ENCODE data around the gene CCNY. TPM values are rescaled to one million over a fixed set of nuclear protein-coding genes. Genes with fewer than 3 reads are reported as not detected.

Gene CCNY
- total RNA-seq, 1 donor from 2014 or later = 68.7 TPM

- Mint-ChIP-seq H3K27me3 (ENCODE audit: low read depth) (no peaks in the 10 kb centered on the region), H3K27ac (ENCODE audit: unreplicated experiment) (no peak overlapping the region), H3K4me3 (ENCODE audit: unreplicated experiment) (no peak overlapping the region), H3K36me3 (ENCODE audit: low read depth) (peaks cover 6% of the 10 kb centered on the region), H3K9me3 (ENCODE audit: low read depth) (no peaks in the 10 kb centered on the region), H3K4me1 (ENCODE audit: low read depth) (peaks cover 11% of the 10 kb centered on the region)
- TF ChIP-seq CTCF (IDR thresholded peaks at IDR 0.05) = no peak
- no peak for DNase-seq (ENCODE audit: low spot score)
Measured at GRCh38 chr10:35487336-35488034, 151.2 kb downstream of the CCNY start.

GRCh38 chr10:35488228-35488627, 151.9 kb downstream of the CCNY start:
- Mint-ChIP-seq H3K4me3 (ENCODE audit: unreplicated experiment) (no peak overlapping the region), H3K27me3 (ENCODE audit: low read depth) (no peaks in the 10 kb centered on the region), H3K4me1 (ENCODE audit: low read depth) (peaks cover 7% of the 10 kb centered on the region), H3K36me3 (ENCODE audit: low read depth) (peaks cover 6% of the 10 kb centered on the region), H3K9me3 (ENCODE audit: low read depth) (no peaks in the 10 kb centered on the region), H3K27ac (ENCODE audit: unreplicated experiment) (no peak overlapping the region)
- DNase-seq (ENCODE audit: low spot score) = no peak
- no peak for TF ChIP-seq CTCF (IDR thresholded peaks at IDR 0.05)

DNA sequence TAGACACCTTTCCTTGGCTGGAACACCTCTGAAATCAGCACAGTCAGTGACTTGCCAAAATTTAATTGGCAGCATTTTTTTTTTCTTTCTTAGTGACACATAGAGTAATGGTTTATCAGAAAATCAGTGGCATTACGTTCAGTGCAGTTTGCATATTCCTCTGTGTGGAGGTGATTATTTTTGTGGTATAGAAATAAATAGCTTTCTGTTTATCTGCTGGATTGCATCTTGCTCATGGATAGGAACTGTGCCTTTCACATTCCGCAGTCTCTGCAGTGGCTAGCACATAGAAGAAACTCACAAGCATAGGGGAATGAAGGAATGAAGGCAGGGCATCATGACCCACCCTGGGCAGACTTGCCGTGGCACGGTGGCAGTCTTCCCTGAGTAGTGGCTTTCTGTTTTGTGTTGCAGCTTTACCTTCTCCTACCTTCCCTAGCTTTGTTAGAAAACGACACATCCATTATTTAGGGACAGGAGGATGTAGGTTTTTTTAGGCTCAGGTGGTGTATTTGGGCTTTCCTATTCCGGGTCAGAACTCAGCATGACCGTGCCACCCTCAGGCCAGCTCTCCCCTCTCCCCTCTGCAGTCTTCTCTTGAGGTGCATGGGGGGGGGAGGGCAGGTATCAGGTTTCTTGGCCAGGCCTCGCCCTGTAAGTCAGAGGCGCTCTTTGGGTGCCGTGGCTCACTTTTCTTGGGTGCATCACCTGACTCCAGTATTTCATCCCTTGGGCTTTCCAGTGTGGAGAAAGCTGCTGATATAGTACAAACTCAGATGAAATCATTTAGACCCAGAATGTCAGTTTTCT, 156.3 kb downstream of the CCNY start:
- Mint-ChIP-seq H3K27me3 (ENCODE audit: low read depth) (no peaks in the 10 kb centered on the region), H3K4me1 (ENCODE audit: low read depth) (peaks cover 20% of the 10 kb centered on the region), H3K36me3 (ENCODE audit: low read depth) (peaks cover 1% of the 10 kb centered on the region), H3K4me3 (ENCODE audit: unreplicated experiment) (no peak overlapping the region), H3K9me3 (ENCODE audit: low read depth) (no peaks in the 10 kb centered on the region), H3K27ac (ENCODE audit: unreplicated experiment) (no peak overlapping the region)
- DNase-seq (ENCODE audit: low spot score) = no peak
- no peak for TF ChIP-seq CTCF (IDR thresholded peaks at IDR 0.05)

DNA sequence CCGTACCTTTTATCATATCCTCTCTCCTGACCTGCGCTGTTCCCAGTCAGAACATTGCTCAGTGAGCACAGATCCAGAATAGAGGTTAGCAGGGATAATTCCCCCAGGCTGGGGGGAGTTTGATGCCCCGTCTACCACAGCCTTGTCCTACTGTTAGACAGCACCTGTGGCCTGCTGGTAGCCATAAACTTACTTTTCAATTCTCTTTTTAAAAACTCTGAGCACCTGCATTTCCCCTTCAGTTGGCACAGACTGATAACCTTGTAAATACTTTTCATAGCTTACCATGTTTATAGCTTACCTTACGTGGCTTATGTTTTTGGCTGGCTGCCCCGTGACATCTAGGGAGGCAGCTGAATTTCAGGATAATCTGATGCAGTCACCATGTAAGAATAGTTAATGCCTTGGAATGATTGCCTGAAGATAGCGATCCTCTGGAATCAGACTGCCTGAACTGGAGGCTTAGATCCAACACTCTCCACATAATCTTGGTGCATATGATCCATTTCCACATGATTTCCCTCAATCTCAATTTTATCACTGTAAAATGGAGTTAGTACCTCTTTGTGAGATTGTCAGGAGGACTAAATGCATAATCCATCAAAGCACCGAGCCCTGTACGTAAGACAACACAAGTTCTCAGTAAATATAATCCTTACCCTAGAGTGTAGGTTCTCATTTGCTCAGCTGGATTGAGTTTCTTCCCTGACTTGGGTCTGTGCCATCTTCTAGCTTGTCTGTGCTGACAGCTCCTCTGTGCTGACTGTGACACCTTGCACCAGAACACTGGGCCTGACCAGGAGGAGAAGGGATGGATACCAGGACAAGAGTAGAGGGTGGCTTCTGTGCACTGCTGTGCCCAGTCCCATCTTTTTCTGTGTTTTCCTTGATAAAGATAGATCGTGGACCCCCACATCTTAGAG, 157.1 kb downstream of the CCNY start:
- DNase-seq (ENCODE audit: low spot score) = no peak
- Mint-ChIP-seq H3K9me3 (ENCODE audit: low read depth) (no peaks in the 10 kb centered on the region), H3K4me1 (ENCODE audit: low read depth) (peaks cover 18% of the 10 kb centered on the region), H3K27me3 (ENCODE audit: low read depth) (no peaks in the 10 kb centered on the region), H3K36me3 (ENCODE audit: low read depth) (peaks cover 1% of the 10 kb centered on the region), H3K4me3 (ENCODE audit: unreplicated experiment) (no peak overlapping the region), H3K27ac (ENCODE audit: unreplicated experiment) (no peak overlapping the region)
- no peak for TF ChIP-seq CTCF (IDR thresholded peaks at IDR 0.05)

All from chondrocyte (in vitro differentiated cells).